WTC11 (cell line): ENCODE results near the gene TEK. TPM values are rescaled to one million over a fixed set of nuclear protein-coding genes. Genes with fewer than 3 reads are reported as not detected.

ENCODE experiments used
- ATAC-seq: fragments of 200-7000 bp; cut with Tn5 transposase; 2 replicates; pipeline ENCODE4 v1.10.0; 2021; ENCODE audit warnings: mild to moderate bottlenecking, moderate library complexity
- CTCF ChIA-PET: fragments of 300-600 bp; sonication (Branson Sonifier 250); formaldehyde crosslinking; loops from one replicate; lab custom pipeline; 2021; ENCODE audit warnings: antibody characterized with exemption; lab: Charles Lee
- POLR2A ChIA-PET: fragments of 350-600 bp; sonication (Branson Sonifier 250); formaldehyde crosslinking; loops from one replicate; lab custom pipeline; 2021; ENCODE audit warnings: antibody characterized with exemption; lab: Charles Lee
- DNase-seq: peaks from one replicate; pipeline ENCODE4 v3.0.0; 2021; ENCODE audit warnings: low spot score
- H3K27ac Mint-ChIP-seq: 2 replicates; pipeline ENCODE4 v1.8.0; 2021; ENCODE audit warnings: mixed read lengths
- H3K27me3 Mint-ChIP-seq: 2 replicates; pipeline ENCODE4 v1.8.0; 2021; ENCODE audit warnings: low read depth, mild to moderate bottlenecking, moderate library complexity, mixed read lengths
- H3K36me3 Mint-ChIP-seq: 2 replicates; pipeline ENCODE4 v1.8.0; 2021; ENCODE audit warnings: mixed read lengths
- H3K4me1 Mint-ChIP-seq: 2 replicates; pipeline ENCODE4 v1.8.0; 2022; ENCODE audit warnings: mixed read lengths
- H3K4me3 Mint-ChIP-seq: 2 replicates; pipeline ENCODE4 v1.8.0; 2021; ENCODE audit warnings: mild to moderate bottlenecking, moderate library complexity, mixed read lengths
- H3K9me3 Mint-ChIP-seq: 2 replicates; pipeline ENCODE4 v1.8.0; 2021; ENCODE audit warnings: mixed read lengths
- ATF2 ChIP-seq: sonication (generic); formaldehyde crosslinking; IDR thresholded peaks from 2 replicates; pipeline ENCODE4 v1.8.1; 2022; ENCODE audit warnings: low read depth, missing genetic modification reagents, borderline replicate concordance
- ATF6 ChIP-seq: sonication (generic); formaldehyde crosslinking; IDR thresholded peaks from 2 replicates; pipeline ENCODE4 v1.8.1; 2023; ENCODE audit warnings: mild to moderate bottlenecking, missing genetic modification reagents
- CREB1 ChIP-seq: sonication (generic); formaldehyde crosslinking; IDR thresholded peaks from 2 replicates; pipeline ENCODE4 v1.8.0; 2023; ENCODE audit warnings: mild to moderate bottlenecking, missing genetic modification reagents
- ESRRA ChIP-seq: sonication (generic); formaldehyde crosslinking; IDR thresholded peaks from 2 replicates; pipeline ENCODE4 v1.8.1; 2022; ENCODE audit warnings: mild to moderate bottlenecking, missing genetic modification reagents, borderline replicate concordance
- FOXP1 ChIP-seq: sonication (generic); formaldehyde crosslinking; IDR thresholded peaks from 2 replicates; pipeline ENCODE4 v1.8.0; 2022; ENCODE audit warnings: missing genetic modification reagents, mild to moderate bottlenecking, moderate library complexity, borderline replicate concordance
- HMGA2 ChIP-seq: fragments of 250-450 bp; sonication (Bioruptor Pico); IDR thresholded peaks from 2 replicates; pipeline ENCODE4 v1.4.0; 2021; ENCODE audit warnings: mild to moderate bottlenecking, moderate library complexity
- NFYB ChIP-seq: sonication (generic); formaldehyde crosslinking; conservative IDR thresholded peaks from 2 replicates; pipeline ENCODE4 v1.8.0; 2022; ENCODE audit warnings: low read depth, missing genetic modification reagents
- NR1H2 ChIP-seq: sonication (generic); formaldehyde crosslinking; IDR thresholded peaks from 2 replicates; pipeline ENCODE4 v1.9.0; 2021; ENCODE audit warnings: mild to moderate bottlenecking, moderate library complexity, missing genetic modification reagents
- NR2C2 ChIP-seq: sonication (generic); formaldehyde crosslinking; IDR thresholded peaks from 2 replicates; pipeline ENCODE4 v1.8.0; 2022; ENCODE audit warnings: mild to moderate bottlenecking, missing genetic modification reagents
- TCF7 ChIP-seq: sonication (generic); formaldehyde crosslinking; IDR thresholded peaks from 2 replicates; pipeline ENCODE4 v1.8.0; 2022; ENCODE audit warnings: mild to moderate bottlenecking, low read depth, missing genetic modification reagents, moderate library complexity
- TEAD1 ChIP-seq: sonication (generic); formaldehyde crosslinking; IDR thresholded peaks from 2 replicates; pipeline ENCODE4 v1.8.0; 2022; ENCODE audit warnings: mild to moderate bottlenecking, missing genetic modification reagents
- ZNF263 ChIP-seq: sonication (generic); formaldehyde crosslinking; IDR thresholded peaks from 2 replicates; pipeline ENCODE4 v1.8.1; 2022; ENCODE audit warnings: low read depth, mild to moderate bottlenecking, moderate library complexity, missing genetic modification reagents
- ZNF396 ChIP-seq: fragments of 250-450 bp; sonication (Bioruptor Pico); IDR thresholded peaks from 2 replicates; pipeline ENCODE4 v1.8.0; 2021; ENCODE audit warnings: mild to moderate bottlenecking, moderate library complexity, borderline replicate concordance
- total RNA-seq: library from RNA; stranded (reverse); gene quantifications from 3 replicates; pipeline ENCODE4 v1.2.3, GENCODE V29; 2021
- TF ChIP-seq, protein P1 (sequence below): fragments of 250-450 bp; sonication (Bioruptor Pico); IDR thresholded peaks from 2 replicates; pipeline ENCODE4 v1.9.0; 2021; ENCODE audit warnings: mild to moderate bottlenecking, borderline replicate concordance
- TF ChIP-seq, protein P2 (sequence below): sonication (generic); formaldehyde crosslinking; IDR thresholded peaks from 2 replicates; pipeline ENCODE4 v1.8.0; 2023; ENCODE audit warnings: missing genetic modification reagents, mild to moderate bottlenecking, borderline replicate concordance
- TF ChIP-seq, protein P3 (sequence below): sonication (generic); formaldehyde crosslinking; IDR thresholded peaks from 2 replicates; pipeline ENCODE4 v1.8.0; 2022; ENCODE audit warnings: mild to moderate bottlenecking, missing genetic modification reagents
- TF ChIP-seq, protein P4 (sequence below): fragments of 250-450 bp; sonication (Bioruptor Pico); IDR thresholded peaks from 2 replicates; pipeline ENCODE4 v1.8.0; 2021; ENCODE audit warnings: mild to moderate bottlenecking

The TEK gene
- total RNA-seq, 1 experiment from 2014 or later = 3.1 TPM

GRCh38 chr9:27205198-27205597 is 96.2 kb downstream of the TEK start:
- Mint-ChIP-seq H3K4me1 (no peaks in the 10 kb centered on the region), H3K27me3 (no peaks in the 10 kb centered on the region), H3K4me3 (no peak overlapping the region), H3K27ac (no peak overlapping the region), H3K9me3 (no peaks in the 10 kb centered on the region), H3K36me3 (no peaks in the 10 kb centered on the region)
- TF ChIP-seq TEAD1 (CRISPR knock-in tag) = no peak
- TF ChIP-seq ATF2 (CRISPR knock-in tag) = no peak
- no peak for TF ChIP-seq CREB1 (CRISPR knock-in tag)
- no peak for TF ChIP-seq HMGA2 (CRISPR knock-in tag)
- TF ChIP-seq, protein P1, sequence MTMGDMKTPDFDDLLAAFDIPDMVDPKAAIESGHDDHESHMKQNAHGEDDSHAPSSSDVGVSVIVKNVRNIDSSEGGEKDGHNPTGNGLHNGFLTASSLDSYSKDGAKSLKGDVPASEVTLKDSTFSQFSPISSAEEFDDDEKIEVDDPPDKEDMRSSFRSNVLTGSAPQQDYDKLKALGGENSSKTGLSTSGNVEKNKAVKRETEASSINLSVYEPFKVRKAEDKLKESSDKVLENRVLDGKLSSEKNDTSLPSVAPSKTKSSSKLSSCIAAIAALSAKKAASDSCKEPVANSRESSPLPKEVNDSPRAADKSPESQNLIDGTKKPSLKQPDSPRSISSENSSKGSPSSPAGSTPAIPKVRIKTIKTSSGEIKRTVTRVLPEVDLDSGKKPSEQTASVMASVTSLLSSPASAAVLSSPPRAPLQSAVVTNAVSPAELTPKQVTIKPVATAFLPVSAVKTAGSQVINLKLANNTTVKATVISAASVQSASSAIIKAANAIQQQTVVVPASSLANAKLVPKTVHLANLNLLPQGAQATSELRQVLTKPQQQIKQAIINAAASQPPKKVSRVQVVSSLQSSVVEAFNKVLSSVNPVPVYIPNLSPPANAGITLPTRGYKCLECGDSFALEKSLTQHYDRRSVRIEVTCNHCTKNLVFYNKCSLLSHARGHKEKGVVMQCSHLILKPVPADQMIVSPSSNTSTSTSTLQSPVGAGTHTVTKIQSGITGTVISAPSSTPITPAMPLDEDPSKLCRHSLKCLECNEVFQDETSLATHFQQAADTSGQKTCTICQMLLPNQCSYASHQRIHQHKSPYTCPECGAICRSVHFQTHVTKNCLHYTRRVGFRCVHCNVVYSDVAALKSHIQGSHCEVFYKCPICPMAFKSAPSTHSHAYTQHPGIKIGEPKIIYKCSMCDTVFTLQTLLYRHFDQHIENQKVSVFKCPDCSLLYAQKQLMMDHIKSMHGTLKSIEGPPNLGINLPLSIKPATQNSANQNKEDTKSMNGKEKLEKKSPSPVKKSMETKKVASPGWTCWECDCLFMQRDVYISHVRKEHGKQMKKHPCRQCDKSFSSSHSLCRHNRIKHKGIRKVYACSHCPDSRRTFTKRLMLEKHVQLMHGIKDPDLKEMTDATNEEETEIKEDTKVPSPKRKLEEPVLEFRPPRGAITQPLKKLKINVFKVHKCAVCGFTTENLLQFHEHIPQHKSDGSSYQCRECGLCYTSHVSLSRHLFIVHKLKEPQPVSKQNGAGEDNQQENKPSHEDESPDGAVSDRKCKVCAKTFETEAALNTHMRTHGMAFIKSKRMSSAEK (CRISPR knock-in tag) = no peak
- TF ChIP-seq, protein P2, sequence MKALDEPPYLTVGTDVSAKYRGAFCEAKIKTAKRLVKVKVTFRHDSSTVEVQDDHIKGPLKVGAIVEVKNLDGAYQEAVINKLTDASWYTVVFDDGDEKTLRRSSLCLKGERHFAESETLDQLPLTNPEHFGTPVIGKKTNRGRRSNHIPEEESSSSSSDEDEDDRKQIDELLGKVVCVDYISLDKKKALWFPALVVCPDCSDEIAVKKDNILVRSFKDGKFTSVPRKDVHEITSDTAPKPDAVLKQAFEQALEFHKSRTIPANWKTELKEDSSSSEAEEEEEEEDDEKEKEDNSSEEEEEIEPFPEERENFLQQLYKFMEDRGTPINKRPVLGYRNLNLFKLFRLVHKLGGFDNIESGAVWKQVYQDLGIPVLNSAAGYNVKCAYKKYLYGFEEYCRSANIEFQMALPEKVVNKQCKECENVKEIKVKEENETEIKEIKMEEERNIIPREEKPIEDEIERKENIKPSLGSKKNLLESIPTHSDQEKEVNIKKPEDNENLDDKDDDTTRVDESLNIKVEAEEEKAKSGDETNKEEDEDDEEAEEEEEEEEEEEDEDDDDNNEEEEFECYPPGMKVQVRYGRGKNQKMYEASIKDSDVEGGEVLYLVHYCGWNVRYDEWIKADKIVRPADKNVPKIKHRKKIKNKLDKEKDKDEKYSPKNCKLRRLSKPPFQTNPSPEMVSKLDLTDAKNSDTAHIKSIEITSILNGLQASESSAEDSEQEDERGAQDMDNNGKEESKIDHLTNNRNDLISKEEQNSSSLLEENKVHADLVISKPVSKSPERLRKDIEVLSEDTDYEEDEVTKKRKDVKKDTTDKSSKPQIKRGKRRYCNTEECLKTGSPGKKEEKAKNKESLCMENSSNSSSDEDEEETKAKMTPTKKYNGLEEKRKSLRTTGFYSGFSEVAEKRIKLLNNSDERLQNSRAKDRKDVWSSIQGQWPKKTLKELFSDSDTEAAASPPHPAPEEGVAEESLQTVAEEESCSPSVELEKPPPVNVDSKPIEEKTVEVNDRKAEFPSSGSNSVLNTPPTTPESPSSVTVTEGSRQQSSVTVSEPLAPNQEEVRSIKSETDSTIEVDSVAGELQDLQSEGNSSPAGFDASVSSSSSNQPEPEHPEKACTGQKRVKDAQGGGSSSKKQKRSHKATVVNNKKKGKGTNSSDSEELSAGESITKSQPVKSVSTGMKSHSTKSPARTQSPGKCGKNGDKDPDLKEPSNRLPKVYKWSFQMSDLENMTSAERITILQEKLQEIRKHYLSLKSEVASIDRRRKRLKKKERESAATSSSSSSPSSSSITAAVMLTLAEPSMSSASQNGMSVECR (CRISPR knock-in tag) = no peak
- TF ChIP-seq, protein P3, sequence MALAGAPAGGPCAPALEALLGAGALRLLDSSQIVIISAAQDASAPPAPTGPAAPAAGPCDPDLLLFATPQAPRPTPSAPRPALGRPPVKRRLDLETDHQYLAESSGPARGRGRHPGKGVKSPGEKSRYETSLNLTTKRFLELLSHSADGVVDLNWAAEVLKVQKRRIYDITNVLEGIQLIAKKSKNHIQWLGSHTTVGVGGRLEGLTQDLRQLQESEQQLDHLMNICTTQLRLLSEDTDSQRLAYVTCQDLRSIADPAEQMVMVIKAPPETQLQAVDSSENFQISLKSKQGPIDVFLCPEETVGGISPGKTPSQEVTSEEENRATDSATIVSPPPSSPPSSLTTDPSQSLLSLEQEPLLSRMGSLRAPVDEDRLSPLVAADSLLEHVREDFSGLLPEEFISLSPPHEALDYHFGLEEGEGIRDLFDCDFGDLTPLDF (CRISPR knock-in tag) = no peak
- no peak for TF ChIP-seq ZNF396 (CRISPR knock-in tag)
- TF ChIP-seq ZNF263 (CRISPR knock-in tag) = no peak
- TF ChIP-seq, protein P4, sequence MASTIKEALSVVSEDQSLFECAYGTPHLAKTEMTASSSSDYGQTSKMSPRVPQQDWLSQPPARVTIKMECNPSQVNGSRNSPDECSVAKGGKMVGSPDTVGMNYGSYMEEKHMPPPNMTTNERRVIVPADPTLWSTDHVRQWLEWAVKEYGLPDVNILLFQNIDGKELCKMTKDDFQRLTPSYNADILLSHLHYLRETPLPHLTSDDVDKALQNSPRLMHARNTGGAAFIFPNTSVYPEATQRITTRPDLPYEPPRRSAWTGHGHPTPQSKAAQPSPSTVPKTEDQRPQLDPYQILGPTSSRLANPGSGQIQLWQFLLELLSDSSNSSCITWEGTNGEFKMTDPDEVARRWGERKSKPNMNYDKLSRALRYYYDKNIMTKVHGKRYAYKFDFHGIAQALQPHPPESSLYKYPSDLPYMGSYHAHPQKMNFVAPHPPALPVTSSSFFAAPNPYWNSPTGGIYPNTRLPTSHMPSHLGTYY = no peak
- TF ChIP-seq FOXP1 (CRISPR knock-in tag) = no peak
- no peak for TF ChIP-seq NR1H2 (CRISPR knock-in tag)
- TF ChIP-seq NFYB (CRISPR knock-in tag) = no peak
- no peak for TF ChIP-seq NR2C2 (CRISPR knock-in tag)
- no peak for TF ChIP-seq ATF6 (CRISPR knock-in tag)
- no peak for TF ChIP-seq TCF7 (CRISPR knock-in tag)
- TF ChIP-seq ESRRA (CRISPR knock-in tag) = no peak
- ChIA-PET CTCF (no interaction called here), POLR2A (no interaction called here)
- DNase-seq (no peak), ATAC-seq (no peak)
